C4-2B (cell line): ENCODE measurements around the gene LRP3.
"Not testable (repeated sequence)": the region's sequence is repeated elsewhere in the genome, so short reads cannot be mapped to it uniquely, and the experiment has no call there.

ENCODE experiments used
- H3K27ac ChIP-seq: fragments of 450-650 bp; 2 replicates; pipeline ENCODE4 v1.5.1; 2017
- ZFX ChIP-seq: fragments of 450-650 bp; IDR thresholded peaks from 2 replicates; pipeline ENCODE4 v1.6.1; 2017
- TF ChIP-seq, protein P1 (sequence below): fragments of 450-650 bp; conservative IDR thresholded peaks from 2 replicates; pipeline ENCODE4 v1.5.1; 2017; ENCODE audit warnings: mild to moderate bottlenecking

Gene LRP3

DNA sequence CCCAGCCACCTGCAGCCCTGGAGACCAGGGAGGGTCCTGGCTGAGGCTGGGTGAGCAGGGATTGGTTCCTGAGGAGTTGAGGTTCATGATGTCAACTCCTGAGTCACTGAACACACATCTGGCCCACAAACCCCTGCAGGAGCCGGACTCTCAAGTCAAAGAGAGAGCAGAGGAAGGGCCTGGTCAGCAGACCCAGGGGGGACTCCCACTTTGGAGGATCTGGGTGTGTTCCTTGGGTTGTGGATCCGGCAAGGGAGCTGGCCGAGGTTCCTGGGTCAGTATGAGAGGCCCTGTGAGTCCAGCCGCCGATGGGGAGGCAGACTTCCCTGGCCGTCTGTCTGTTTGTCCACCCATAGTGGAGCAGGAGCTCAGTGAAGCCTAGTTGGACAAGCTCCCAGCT lies 27.5 kb downstream of the LRP3 start:
- no peak overlapping the region for H3K27ac ChIP-seq
- TF ChIP-seq ZFX = no peak
- TF ChIP-seq, protein P1, sequence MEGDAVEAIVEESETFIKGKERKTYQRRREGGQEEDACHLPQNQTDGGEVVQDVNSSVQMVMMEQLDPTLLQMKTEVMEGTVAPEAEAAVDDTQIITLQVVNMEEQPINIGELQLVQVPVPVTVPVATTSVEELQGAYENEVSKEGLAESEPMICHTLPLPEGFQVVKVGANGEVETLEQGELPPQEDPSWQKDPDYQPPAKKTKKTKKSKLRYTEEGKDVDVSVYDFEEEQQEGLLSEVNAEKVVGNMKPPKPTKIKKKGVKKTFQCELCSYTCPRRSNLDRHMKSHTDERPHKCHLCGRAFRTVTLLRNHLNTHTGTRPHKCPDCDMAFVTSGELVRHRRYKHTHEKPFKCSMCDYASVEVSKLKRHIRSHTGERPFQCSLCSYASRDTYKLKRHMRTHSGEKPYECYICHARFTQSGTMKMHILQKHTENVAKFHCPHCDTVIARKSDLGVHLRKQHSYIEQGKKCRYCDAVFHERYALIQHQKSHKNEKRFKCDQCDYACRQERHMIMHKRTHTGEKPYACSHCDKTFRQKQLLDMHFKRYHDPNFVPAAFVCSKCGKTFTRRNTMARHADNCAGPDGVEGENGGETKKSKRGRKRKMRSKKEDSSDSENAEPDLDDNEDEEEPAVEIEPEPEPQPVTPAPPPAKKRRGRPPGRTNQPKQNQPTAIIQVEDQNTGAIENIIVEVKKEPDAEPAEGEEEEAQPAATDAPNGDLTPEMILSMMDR = no peak

DNA sequence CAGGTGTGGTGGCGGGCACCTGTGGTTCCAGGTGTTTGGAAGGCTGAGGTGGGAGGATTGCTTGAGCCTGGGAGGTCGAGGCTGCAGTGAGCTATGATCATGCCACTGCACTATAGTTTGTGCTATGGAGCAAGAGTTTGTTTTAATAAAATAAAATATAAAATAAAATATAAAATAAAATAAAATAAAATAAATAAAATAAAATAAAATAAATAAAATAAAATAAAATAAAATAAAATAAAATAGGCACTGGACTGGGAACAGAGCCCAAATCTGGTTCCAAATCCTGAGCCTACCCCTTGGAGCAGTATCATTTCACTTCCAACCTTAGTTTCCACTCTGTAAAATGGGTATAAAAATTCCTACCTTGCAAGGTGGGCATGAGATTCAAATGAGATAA lies 28.1 kb downstream of the LRP3 start:
- H3K27ac ChIP-seq = not testable (repeated sequence)

DNA sequence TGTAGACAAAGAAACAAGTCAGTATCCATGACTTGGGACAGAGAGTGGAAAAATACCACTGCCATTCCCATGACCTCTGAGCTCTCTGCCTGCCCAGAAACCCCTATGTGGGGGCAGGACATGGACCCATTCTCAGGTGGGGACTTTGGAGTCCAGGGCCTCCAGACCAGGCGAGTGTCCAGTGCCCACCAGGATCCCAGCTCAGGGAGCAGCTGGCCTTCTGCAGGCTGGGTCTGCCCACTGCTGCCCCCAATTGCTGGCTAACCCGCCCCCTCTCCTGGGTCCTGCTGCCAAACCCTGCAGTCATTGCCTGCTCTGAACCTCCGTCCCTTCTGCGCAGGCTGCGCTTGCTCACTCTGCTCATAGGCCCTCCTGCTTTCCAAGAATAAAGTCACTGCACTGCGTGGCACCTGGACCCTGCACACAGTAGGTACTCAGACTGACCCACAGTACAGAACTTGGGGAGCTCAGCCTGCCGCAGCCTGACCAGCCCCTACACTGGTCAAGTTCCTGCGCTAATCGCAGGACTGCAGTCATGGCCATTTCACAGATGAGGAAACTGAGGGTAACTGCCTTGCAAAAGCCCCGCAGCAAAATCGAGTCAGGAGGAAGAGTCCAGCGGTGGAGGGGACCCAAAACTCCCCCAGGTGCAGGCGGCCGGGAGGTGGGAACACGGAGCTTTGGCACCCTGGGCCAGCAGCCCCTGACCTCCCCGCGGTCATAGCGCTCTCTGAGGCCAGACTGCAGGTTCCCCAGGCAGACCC lies 30.7 kb downstream of the LRP3 start:
- no peak for TF ChIP-seq ZFX
- TF ChIP-seq, protein P1 = no peak
- H3K27ac ChIP-seq = no peak overlapping the region

DNA sequence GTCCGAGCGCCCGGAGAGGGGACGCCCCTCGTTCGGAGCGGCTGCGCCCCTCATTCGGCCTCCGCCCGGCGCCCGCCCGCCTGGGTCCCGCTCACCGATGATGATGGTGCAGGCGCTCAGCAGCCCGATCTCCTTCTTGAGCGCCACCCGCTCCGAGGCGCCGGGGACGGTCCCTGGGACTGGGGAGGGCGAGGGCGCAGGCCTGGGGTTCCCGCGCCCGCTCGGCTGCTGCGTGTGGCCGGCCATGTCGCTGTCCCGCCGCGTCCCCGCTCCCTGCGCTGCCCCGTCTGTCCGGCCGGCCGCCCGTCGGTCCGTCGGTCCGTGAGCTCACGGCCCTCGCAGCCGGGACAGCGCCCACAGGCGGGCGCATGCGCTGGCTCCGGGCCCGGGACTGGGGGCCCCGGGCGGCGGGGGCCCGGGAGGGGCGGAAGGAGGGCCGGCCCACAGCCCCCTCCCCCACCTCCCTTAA lies 31.4 kb downstream of the LRP3 start, which contains the start of gene SLC7A10:
SLC7A10 (minus strand) TSS at position 393 of the 469 bp plus-strand sequence; CDS start at position 246, 147 bp downstream.
- TF ChIP-seq, protein P1 = no peak
- TF ChIP-seq ZFX = no peak
- no peak within 1 kb of the TSS for H3K27ac ChIP-seq

DNA sequence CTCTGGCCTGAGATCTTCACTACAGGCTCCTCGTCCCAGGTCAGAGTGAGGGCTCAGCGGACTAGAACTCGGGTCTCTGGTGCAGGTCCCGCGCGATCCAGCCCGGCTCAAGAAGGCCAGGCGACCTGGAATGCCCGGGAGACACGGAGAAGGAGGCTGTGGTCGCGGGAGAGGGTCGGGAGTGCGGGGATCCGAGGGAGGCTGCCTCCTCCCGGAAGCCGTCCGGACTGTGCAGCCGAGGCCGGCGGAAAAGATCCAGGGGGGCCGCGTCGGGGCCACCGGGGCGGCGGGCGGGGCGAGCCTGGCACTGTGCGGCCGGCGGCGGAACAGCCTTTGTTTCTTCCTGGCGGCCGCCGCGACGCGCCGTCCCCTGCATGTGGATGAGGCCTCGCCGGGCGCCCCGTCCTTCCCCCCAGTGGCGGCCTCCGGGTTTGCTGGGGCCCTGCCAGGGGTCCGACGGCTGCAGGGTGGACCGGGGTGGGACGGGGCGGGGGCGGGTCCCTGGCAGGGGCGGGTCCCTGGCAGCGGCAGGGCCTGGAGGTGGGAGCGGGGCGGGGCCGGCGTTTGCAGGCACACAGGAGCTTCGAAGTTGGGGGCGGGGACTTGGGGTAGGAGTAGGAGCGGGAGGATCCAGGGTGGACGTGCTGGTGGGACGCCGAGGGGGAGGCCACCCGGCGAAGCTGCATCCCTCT lies 32.6 kb downstream of the LRP3 start:
- H3K27ac ChIP-seq = no peak overlapping the region
- TF ChIP-seq, protein P1 = no peak
- no peak for TF ChIP-seq ZFX

DNA sequence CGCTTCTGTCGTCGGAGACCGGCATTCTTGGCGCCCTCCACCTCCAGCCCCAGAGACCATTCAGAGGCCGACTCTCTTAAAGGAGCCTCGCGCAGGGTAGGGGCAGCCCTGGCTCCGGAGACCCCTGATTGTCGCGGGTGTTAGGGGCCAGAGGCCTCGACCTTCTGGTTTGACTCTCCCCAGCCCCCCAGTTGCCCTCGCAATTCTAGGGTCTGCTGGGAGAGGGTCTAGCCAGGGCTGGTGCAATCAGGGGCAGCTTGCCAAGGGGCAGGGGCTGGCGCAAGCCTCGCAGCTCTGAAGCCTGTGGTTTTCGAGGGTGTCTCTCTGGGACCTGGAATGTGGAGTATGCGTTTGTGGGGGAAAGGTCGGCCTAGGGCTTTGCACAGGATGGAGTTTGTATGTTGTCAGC lies 33.1 kb downstream of the LRP3 start:
- H3K27ac ChIP-seq = no peak overlapping the region
- TF ChIP-seq, protein P1 = no peak
- TF ChIP-seq ZFX = no peak

DNA sequence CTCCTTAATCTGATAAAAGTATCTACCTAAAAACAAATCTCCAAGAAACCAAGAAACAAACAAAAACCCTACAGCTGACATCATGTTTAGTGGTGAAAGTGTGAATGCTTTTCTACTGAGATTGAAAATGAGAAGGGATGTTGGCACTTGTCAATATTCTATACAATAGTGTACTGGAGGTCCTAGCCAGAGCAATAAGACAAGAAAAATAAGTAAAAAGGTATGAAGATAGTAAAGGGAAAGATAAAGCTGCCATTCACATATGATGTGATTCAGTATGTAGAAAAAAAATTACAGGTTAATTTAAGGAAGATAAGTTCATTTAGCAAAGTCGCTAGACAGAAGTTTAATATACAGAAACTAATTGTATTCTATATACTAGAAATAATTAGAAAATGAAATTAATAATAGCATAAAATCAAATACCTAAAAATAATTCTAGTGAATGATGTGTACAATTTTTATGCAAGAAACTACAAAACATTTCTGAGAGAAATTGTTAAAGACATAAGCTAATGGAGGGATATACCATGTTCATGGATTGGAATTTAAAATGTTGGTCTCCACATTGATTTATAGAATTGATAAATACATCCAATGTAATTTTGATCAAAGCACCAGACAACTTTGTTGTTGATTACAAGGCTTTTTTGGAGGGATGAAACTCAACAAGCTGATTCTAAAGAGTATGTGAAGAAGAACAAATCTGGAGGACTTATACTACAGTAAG lies 33.9 kb downstream of the LRP3 start:
- no peak for TF ChIP-seq ZFX
- TF ChIP-seq, protein P1 = no peak
- no peak overlapping the region for H3K27ac ChIP-seq
